GM15510 (cell line): ENCODE data around the gene MYOM1.
A peak's percentile ranks its signal among the peaks of the same experiment; 100 is the strongest.

ENCODE experiments used
- POLR2A ChIP-seq: IDR thresholded peaks from 3 replicates; pipeline ENCODE4 v1.6.1; 2011; ENCODE audit warnings: borderline replicate concordance; ENCODE audit not compliant: insufficient read length; ENCODE audit errors: extremely low read depth

MYOM1 gene

DNA sequence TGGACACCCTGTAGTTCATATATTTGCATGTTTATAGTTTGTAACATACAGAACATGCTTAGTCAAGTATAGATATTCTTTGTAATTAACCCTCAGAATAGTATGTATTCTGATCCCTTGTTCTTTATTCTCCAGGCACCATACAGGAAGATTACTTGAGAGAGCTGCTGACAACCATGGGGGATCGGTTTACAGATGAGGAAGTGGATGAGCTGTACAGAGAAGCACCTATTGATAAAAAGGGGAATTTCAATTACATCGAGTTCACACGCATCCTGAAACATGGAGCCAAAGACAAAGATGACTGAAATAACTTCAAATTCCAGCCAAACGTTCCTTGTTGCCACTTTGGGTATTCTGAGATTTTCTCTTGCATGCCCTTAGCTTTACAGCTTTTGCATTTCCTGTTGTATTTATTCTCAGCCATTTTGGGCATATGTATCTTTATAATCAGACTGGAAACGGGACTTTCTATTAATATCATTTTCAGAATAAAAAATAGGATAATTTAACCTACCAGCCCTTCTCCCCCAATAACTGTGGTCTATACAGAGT, 35.9 kb upstream of the MYOM1 start:
- TF ChIP-seq POLR2A = no peak

DNA sequence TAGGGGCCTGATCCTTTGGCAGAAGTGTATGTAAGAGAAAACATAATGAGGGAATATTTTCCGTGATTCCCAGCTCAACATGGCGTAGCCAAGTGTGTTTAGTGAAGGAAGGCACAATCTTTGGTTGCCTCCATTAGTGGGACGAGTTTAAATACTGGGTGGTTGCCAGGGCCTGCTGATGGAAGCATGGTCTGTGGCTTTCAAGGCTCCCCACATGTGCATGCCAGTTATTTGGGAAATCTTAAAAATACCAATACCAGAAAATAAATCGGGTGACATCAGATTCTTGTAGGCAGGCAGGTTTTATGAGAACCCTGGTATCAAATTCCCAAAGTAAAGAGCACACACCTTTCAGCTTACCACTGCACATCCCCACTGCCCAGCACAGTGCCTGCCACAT, 35.0 kb upstream of the MYOM1 start:
- TF ChIP-seq POLR2A = no peak

DNA sequence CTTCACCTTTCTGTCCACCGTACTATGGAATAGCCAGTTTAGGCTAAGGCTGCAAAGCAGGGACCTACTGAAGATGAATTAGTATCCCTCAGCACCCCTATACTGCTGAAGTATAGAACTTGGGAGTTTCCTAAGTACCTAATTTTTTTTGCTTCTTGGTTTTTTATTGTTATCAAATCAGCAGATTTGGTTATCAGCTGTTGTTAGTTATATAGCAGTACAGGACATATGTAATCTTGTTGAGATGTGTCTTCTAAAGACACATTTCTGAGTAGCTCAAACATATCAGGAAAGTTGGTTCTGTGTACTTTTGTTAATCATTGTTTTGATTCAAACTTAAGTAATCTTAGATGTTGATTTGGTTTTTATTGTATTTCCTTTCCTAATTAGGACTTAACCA, 33.1 kb upstream of the MYOM1 start:
- TF ChIP-seq POLR2A = no peak

DNA sequence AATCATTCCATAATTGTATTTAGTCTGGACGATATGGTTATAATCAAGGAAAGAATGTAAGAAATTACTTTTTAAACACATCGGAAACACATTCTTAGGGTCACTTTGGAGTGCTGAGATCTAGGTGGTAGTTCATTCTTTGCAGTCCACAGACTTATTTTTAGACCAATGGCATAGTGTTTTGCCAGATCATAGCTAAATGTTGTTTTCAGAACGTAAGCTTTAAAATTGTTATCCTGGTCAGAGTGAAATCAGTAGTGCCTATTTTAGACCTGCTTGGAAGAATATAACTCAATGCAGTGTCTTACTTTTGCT, 32.2 kb upstream of the MYOM1 start:
- TF ChIP-seq POLR2A = no peak

DNA sequence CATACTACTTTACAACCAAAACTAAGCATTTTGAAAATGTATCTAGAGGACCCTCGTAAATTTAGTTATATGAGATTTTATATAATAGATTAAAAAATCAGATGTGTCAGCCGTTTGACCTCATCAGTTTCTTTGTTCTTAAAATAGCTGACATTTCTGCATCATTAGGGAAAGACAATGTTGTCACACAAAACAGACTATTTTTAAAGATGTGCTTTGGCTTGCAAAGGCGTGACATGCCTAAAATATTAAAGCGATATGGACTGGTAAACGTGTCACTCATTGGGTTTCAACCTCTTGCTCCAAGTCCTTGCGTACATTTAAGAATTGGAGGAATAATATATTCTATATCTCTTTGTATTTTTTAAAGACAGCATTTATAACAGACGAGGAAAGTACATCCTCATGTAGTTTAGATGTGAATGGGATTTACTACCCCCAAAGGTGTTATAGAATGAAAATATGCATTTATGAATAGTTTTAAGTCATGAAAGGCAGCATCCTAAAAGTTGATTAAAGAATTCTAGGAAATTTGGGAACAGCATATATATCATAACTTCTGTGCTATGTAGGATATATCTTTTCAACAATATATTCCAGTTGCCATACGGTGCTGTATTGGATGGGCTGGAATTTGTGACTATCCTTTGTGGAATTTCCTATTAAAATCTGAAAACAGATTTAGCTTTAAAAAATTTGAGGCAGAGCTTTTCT, 31.6 kb upstream of the MYOM1 start:
- TF ChIP-seq POLR2A = no peak

DNA sequence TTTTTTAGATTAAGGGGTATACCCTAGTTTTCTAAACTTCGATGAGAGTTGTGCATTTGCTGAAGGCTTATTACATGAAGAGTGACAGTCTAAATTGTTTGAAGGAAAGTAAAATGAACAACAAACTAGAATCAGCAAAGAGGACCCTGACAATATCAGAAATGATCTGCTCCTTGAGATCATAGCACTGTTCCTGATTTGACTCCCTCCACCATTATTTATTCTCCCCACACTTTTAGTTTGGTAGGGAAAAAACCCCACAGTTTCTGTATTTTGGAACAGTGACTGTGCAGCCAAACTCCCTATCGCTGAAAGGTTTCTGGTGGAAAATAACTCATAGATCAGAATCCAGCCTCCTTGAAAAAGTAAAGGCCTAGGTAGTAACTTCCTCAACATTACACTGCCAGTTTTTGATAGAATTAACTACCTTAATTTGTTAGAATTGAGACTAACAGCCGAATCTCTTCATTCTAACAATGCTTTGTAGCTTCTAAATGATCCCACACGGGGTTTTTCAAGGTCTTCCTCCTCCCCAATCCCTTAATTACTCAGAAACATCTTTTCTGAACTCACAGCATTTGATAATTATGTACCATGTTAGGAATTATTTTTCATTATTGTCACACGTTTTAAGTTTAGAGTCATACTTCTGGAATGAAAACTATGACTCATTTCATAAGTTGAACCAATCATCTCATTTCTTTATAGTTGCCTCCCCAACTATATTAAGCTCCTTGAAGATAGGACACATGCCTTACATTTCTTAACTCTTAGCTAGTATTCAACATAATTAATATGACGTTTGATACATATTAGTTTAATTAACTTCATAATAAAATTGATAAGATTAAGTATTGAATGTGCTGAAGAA, 30.7 kb upstream of the MYOM1 start:
- TF ChIP-seq POLR2A = peak; percentile 13

DNA sequence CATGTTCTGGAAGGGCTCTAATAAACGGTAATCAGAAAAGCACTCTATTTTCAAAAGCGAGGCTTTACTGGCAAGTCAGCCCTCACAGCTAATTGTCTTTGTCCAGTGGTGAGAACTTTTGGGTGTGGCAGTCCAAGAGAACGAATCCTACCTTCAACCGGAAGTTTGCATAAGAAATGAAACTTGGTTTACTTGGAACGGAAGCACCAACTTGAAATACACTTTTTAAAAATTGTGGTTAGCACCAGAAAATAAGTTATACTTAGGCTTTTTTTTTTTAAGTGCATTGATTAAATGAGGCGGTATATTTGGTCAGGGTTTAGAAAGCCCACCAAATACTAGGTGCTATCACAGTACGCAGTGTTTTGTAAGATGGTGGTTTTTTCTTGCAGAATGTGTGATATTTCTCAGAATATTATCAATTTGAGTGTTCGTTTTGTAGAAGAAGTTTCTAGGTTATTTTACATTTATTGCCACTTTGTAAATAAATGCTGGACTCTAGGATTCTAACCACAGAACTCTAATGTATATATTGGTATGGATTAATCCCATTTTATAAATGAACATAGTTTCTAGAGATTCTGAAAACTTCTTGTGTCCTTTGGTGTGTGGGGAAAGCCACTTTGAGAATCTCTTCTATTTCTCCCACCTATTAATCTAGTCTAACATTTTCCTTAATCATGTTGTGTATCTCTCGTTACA, 29.0 kb upstream of the MYOM1 start:
- TF ChIP-seq POLR2A = no peak

DNA sequence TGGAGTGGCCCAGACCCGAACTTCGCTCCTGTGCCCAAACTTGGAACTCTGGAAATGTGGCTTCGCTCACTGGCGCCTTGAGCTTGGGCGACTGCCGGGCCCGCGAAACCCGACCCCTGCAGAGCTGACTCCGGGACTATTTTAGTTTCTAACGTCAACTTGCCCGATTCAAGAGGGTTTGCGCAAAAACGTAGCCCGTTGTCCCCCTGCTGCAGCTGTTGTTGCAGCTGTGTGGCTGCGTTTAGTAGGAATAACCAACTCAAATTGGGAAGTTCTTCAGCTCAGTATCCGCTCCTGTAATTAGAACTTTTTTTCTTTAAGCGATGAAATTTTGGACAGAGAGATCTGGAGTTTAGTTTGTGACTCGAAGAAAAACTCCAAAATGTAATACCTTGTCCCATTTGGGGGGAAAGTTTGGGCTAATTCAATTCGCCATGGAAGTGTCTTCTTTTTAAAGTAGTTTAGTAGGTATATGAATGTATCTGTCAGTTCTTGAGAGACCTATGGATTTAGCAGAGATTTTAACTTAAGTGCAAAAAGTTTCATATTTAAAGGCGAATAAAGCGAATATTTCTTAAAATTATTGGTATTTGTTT, 28.4 kb upstream of the MYOM1 start:
- TF ChIP-seq POLR2A = no peak

DNA sequence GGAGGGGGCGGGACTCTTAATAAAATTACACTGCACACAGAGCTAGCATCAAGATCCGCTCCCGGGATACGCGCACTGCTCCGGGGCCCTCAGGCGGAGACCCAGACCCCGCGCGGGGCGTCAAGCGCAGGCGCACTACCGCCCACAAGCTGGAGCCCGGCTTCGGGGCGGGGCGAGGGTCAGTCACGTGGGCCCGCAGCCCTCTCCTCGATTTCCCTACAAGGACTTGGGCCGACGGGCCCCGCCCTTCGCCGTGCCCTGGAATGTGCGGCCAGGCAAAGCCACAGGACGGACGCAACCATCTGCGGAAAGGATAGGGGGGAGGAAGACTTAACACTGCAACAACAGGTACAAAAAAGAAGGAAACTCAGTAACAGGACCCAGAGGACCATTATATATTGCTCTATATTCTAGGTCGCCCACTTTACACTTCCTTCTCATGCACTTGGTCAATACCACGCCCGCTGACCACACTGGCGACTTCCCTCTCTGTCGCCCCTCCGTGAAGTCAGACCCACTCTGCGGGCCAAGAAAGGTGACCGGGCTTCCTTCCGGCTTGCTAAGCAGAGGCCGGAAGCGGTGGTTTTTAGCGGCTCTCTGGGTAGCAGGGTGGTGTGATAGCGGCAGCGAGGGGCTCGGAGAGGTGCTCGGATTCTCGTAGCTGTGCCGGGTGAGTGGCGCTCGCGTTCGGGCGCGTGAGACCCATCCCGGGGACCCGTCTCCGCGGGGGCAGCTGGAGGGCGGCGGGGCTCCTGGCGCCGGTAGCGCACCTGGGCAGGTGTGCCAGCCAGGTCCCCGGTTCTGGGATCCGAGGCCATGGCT, 27.7 kb upstream of the MYOM1 start, which contains the start of gene MYL12A:
TSS of gene MYL12A (plus strand) at position 562 of the 822 bp plus-strand sequence. CDS start 5,447 bp downstream, outside the sequence.
- peak; percentile 98 for TF ChIP-seq POLR2A

DNA sequence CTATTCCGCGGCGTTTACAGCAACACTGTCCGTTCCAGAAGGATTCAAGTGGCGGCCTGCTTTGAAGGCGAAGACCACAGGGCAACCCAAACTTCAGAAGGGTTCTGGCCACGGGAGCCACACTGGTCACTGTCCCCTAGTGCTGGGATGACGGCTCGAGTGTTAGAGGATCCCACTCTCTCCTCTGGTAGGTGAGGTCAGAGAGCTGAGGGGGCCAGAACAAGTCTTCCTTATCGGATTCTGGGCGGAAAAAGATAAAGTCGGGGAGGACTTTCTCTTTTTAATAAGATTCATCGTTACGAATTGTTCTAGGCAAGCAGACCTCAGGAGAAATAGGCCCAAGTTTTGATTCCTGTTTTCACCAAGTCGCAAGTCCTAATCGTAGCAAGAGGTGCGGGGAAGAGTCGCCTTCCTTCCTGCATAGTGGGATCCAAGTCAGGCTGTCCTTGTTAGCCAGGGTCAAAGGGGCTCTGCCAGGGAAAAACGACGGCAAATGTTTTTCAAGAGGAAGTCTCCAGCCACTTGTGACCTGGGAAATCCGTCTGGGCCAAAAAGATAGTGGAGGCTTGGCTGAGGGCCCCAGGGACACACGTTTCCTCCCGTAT, 27.0 kb upstream of the MYOM1 start:
- TF ChIP-seq POLR2A = no peak

DNA sequence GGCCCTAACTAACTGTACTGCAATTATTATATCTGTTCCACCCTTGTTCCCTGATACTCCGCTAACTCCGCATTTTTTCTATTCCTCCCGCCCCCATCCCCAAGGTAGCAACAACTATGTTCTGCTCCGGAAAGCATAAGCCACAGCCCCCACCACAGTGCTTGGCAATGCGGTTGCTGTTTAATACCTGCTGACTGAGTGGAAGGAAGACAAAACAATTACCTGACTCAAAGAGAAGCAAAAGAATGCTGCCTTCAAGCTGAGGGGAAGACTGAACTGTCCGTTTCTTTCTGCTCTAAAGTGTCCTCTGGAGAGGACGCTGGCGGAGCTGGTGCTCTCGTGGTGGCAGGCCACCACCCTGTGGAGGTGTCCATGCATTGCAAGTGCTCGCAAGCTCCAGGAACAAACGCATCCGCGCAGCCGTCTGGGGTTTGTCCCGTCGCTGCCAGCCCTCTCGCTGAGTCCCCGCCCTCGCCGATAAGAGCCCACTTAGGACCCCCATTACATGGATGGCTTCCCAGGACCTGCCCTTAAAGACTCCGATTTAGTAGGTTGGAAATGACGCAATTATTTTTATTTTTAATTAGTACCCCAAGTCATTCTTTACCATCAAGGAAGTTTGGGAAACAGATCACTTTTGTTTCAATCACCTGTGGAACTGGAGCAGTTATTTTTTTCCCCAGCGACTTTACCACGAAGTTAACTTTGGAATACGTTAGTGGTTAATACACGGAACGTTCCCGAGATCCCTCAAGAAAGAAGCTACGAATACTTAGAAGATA, 26.3 kb upstream of the MYOM1 start:
- peak; percentile 34 for TF ChIP-seq POLR2A

DNA sequence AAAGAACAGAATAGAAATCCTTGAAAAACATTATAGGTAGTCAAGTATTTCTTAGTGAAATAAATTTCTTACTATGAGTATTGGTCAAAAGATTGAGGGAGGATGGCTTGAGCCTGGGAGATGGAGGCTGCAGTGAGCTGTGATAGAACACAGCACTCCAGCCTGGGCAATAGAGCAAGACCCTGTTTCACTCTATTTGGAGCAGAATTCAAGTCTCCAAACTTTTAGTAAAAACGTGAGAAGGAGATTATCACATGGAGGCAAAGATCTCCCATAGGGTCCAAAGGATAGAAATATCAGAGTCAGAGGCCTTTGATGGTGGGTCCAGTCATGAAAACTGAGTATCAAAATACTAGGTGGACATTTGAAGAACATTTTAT, 25.4 kb upstream of the MYOM1 start:
- TF ChIP-seq POLR2A = no peak

DNA sequence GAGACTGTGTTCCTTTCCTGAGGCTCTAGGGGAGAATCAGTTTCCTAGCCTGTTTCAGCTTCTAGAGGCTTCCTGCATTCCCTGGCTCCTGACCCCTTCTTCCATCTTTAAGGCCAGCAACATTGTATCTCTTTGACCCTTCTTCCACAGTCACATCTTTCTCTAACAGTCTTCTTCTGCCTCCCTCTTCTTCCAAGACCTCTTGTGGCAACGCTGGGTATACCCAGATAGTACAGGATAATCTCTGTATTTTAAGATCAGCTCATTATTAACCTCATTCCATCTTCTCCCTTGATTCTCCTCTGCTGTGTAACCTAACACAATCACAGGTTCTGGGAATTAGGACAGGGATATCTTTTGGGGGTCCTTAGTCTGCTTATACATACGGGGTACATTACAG, 19.0 kb upstream of the MYOM1 start:
- TF ChIP-seq POLR2A = no peak
